LNCAP (cell line): ENCODE results near the gene CDH13.

Source experiments
- TF ChIP-seq, protein P1 (sequence below): fragments of 450-650 bp; IDR thresholded peaks from 2 replicates; pipeline ENCODE4 v1.5.1; 2017; ENCODE audit warnings: mild to moderate bottlenecking

The CDH13 gene

DNA sequence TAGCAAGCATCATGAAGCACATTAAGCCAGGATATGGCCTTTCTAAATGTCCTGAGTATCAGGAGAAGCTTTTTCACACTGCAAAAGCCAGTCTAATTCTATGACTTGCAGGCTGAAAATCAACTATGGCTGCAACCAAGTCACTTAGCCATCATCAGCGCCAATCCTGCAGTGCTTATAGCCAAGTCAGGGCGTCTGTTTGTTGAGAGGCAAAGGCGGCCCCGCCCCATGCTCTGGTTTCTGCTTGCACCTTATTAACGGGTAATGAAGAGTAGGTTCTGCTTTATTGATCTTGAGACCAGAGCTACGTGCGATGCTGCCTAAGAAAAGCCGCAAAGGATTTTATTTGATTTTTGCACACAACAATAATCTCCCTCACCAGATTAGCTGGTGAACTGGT, 88.4 kb downstream of the CDH13 start:
- TF ChIP-seq, protein P1, sequence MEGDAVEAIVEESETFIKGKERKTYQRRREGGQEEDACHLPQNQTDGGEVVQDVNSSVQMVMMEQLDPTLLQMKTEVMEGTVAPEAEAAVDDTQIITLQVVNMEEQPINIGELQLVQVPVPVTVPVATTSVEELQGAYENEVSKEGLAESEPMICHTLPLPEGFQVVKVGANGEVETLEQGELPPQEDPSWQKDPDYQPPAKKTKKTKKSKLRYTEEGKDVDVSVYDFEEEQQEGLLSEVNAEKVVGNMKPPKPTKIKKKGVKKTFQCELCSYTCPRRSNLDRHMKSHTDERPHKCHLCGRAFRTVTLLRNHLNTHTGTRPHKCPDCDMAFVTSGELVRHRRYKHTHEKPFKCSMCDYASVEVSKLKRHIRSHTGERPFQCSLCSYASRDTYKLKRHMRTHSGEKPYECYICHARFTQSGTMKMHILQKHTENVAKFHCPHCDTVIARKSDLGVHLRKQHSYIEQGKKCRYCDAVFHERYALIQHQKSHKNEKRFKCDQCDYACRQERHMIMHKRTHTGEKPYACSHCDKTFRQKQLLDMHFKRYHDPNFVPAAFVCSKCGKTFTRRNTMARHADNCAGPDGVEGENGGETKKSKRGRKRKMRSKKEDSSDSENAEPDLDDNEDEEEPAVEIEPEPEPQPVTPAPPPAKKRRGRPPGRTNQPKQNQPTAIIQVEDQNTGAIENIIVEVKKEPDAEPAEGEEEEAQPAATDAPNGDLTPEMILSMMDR, result no peak

DNA sequence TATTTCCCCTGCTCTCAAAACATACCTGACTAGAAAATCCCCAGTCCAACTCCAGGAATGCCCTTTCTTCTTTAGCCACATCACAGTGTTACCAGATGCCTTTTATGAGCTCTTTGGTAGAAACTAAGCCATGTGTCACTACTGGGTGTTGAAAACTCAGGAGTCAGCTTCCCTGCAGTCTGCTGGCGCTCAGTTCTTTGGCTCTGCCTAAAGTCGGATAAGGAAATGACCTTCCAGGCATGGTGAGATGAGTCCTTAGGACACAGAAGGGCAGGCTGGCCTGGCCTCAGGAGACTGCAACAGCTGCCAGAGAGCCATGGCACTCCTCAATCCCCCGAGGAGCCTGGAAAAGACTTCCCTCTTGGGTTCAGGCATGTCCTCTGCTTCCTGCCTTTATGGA, 89.1 kb downstream of the CDH13 start:
- TF ChIP-seq, protein P1, result no peak

DNA sequence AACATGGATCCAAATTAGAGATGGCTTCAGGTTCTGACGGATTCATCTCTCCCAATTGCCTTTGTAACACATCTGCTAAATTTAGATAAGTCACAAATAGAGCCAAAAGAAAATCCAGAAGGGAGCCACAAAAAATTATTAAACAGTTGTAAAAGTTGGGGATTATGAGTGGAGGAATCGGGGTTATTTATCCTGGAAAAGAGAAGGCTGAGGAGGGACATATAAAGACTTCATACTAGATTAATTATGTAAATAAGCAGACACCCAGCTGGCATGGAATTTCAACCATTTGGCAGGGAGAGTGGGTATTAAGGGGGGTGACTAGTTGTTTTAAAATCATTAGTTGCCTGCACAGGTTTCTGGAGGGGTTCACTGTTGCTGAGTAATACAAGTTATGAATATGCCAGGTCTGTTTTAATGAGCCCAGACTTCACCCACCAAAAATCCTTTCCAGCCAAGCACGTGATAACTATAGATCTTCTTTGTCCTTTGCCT, 89.6 kb downstream of the CDH13 start:
- TF ChIP-seq, protein P1, result no peak

DNA sequence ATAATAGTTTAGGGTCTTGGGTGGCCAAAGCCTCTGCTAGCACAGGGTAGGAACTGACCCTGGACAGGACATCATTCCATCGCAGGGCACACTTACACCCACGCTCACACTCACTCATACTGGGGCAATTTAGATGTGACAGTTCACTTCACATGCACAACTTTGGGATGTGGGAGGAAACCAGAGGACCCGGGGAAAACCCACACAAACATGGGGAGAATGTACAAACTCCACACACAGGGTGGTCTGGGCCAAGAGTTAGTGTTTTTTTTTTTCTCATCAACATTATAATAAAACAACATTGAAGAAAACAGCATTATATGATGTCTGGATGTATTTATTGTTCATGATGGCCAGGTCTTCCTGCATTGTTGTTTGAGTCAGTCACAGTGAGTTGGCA, 93.6 kb downstream of the CDH13 start:
- TF ChIP-seq, protein P1, result no peak

DNA sequence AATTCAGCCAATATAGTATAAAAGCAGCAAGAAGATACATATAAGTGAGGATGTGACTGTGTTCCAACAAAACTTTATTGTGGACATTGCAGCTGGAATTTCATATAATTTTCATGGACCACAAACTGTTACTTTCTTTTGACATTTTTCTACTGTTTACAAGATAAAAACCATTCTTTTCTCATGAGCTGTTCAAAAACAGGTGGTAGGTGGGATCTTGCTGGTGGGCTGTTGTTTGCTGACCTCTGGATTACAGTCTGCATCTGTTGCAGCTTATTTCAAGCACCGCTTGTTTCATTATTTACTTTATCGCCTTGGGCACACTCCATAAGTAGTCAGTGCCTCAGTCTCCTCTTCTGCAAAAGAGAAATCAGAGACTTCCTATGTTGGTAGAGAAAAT, 99.5 kb downstream of the CDH13 start:
- TF ChIP-seq, protein P1, result no peak

DNA sequence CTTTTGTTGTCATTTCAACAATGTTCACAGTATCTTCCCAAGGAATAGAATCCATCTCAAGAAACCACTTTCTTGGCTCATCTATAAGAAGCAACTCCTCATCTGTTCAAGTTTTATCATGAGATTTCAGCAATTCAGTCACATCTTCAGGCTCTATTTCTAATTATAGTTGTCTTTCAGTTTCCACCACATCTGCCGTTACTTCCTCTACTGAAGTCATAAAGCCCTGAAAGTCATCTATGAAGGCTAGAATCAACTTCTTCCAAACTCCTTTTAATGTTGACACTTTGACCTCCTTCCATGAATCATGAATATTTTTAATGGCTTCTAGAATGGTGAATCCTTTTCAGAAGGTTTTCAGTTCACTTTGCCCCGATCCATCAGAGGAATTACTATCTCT, 102.1 kb downstream of the CDH13 start:
- TF ChIP-seq, protein P1, result no peak

DNA sequence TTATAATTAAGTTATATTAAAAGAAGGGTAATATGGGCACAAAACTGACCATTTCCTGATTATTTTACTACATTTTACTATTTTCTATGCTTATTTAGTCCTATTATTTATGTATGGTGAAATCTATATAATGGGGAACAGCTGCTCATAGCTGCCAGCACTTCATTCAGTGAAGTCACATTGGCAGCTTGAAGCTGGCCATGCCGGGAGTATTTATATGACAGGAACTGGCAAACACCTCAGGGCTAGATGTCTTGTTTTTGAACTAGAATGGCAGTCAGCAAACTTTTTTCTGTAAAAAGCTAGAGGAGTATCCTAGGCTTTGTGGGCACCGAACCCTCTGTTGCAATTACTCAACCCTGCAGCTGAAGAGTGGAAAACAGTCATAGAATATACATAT, 104.1 kb downstream of the CDH13 start:
- TF ChIP-seq, protein P1, result no peak

DNA sequence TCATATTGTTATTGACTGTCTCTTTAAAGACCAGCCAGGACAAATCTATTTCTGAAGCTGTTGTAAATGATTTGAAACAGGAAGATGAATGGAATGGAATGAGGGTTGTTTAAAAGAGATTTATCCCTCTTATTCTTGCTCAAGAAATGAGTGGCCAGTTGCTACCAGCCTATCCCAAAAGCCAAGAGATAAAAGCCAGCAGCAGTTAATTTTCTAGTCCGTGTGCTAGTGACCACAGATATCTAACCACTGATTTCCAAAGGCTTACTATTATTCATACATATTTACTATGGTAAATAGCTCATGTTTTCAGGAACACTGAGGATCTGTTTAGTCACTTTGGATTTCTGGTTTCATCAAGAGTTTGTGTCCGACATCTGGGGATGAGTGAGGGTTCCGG, 105.7 kb downstream of the CDH13 start:
- TF ChIP-seq, protein P1, result no peak
